Activated effector memory CD4-positive, alpha-beta T cell treated with Interleukin-2 at 50 U/mL for 16 hours (primary cell): ENCODE data around the gene SPAM1.
"Not testable (repeated sequence)": the region's sequence is repeated elsewhere in the genome, so short reads cannot be mapped to it uniquely, and the experiment has no call there.

Source experiments
- DNase-seq: peaks from one replicate; pipeline ENCODE4 v3.0.0-alpha.2; 2020

Gene SPAM1

GRCh38 chr7:123961771-123962170, 36.7 kb downstream of the SPAM1 start:
- DNase-seq = no peak

- DNase-seq = no peak
Measured at GRCh38 chr7:123966936-123967335, 41.9 kb downstream of the SPAM1 start.

- DNase-seq = no peak
Measured at GRCh38 chr7:123972045-123972444, 47.0 kb downstream of the SPAM1 start.

- DNase-seq = no peak
Measured at GRCh38 chr7:123972831-123973230, 47.8 kb downstream of the SPAM1 start.

GRCh38 chr7:123974326-123974908, 49.4 kb downstream of the SPAM1 start:
- no peak for DNase-seq

- no peak for DNase-seq
Measured at GRCh38 chr7:123975084-123975483, 50.0 kb downstream of the SPAM1 start.

- no peak for DNase-seq
Measured at GRCh38 chr7:123977081-123977480, 52.0 kb downstream of the SPAM1 start.

- no peak for DNase-seq
Measured at GRCh38 chr7:123979876-123980275, 54.8 kb downstream of the SPAM1 start.

GRCh38 chr7:123987445-123987844, 62.4 kb downstream of the SPAM1 start:
- DNase-seq = no peak

GRCh38 chr7:123992913-123993518, 68.0 kb downstream of the SPAM1 start:
- no peak for DNase-seq

- DNase-seq = no peak
Measured at GRCh38 chr7:123993996-123994395, 69.0 kb downstream of the SPAM1 start.

GRCh38 chr7:123994449-123994848, 69.4 kb downstream of the SPAM1 start:
- no peak for DNase-seq

GRCh38 chr7:123995617-123996326, 70.7 kb downstream of the SPAM1 start:
- DNase-seq = no peak

GRCh38 chr7:123996327-123996625, 71.2 kb downstream of the SPAM1 start:
- DNase-seq = no peak

GRCh38 chr7:123998921-123999320, 73.9 kb downstream of the SPAM1 start:
- DNase-seq = no peak

- no peak for DNase-seq
Measured at GRCh38 chr7:123999703-124000102, 74.7 kb downstream of the SPAM1 start.

GRCh38 chr7:124008296-124008695, 83.3 kb downstream of the SPAM1 start:
- not testable (repeated sequence) for DNase-seq

- DNase-seq = no peak
Measured at GRCh38 chr7:124009321-124009720, 84.3 kb downstream of the SPAM1 start.
